ENCODE measurements around the gene UTP4.

The UTP4 gene

DNA sequence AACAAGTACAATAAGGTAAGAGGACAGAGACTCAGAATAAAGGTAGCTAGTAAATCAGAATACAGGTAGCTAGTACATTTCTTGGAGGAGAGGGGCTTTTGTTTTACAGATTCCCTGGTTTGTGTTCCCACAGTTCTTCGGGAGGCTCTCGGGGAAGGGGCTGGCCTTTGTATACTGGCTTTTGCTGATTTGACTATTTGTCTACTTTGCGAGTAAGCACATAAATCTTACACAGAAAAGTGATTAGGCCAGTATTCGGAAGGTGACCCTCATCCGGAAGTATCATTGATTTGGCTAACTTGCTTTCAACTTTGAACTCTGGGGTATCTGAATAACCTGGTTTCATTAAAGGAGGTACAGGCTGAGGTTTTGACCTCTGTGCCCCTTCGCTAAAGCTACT is 33.1 kb downstream of the UTP4 start:
- Histone ChIP-seq H2BK12ac (ENCODE audit: low read length) (no peak overlapping the region), H3K79me1 (ENCODE audit: low read length) (no peaks in the 10 kb centered on the region), H3K4me2 (ENCODE audit: low read length) (no peak overlapping the region), H3K27me3 (ENCODE audit: insufficient read depth, low read length) (no peaks in the 10 kb centered on the region), H3K36me3 (ENCODE audit: control insufficient read depth in 1 of 2, insufficient read depth in 2 of 2, low read length in 2 of 2) (peaks cover 13 to 41% of the 10 kb centered on the region in 2 experiments), H2AFZ (ENCODE audit: insufficient read depth, low read length, poor library complexity) (no peak overlapping the region), H2BK120ac (ENCODE audit: insufficient read depth, low read length, poor library complexity) (no peak overlapping the region), H3K4me1 (ENCODE audit: control insufficient read depth in 1 of 2, insufficient read depth in 2 of 2, low read length in 2 of 2) (no peaks in the 10 kb centered on the region), H2AK5ac (ENCODE audit: low read length) (no peak overlapping the region), H3K14ac (ENCODE audit: low read length) (no peak overlapping the region), H3K9ac (ENCODE audit: low read length) (no peak overlapping the region), H3K4ac (ENCODE audit: low read depth, low read length) (no peak overlapping the region), H3K23ac (ENCODE audit: low read length) (no peak overlapping the region), H3K9me3 (ENCODE audit: insufficient read depth, low read depth, low read length) (no peaks in the 10 kb centered on the region), H4K91ac (ENCODE audit: low read depth, low read length) (no peak overlapping the region), H4K8ac (ENCODE audit: low read depth, low read length) (no peak overlapping the region), H2BK5ac (ENCODE audit: low read depth, low read length, poor library complexity) (no peak overlapping the region), H4K12ac (ENCODE audit: low read depth, low read length) (no peak overlapping the region), H3K4me3 (ENCODE audit: low read depth, low read length) (no peak overlapping the region), H3K79me2 (ENCODE audit: control insufficient read depth, insufficient read depth, low read length, poor library complexity) (no peaks in the 10 kb centered on the region), H3K18ac (ENCODE audit: low read length) (no peak overlapping the region), H3K27ac (ENCODE audit: low read depth, low read length) (no peak overlapping the region)
- no CpG with 5 or more reads among the region's 6 CpGs for WGBS (ENCODE audit: extremely low coverage, insufficient coverage, insufficient read length)
- no peak for DNase-seq

DNA sequence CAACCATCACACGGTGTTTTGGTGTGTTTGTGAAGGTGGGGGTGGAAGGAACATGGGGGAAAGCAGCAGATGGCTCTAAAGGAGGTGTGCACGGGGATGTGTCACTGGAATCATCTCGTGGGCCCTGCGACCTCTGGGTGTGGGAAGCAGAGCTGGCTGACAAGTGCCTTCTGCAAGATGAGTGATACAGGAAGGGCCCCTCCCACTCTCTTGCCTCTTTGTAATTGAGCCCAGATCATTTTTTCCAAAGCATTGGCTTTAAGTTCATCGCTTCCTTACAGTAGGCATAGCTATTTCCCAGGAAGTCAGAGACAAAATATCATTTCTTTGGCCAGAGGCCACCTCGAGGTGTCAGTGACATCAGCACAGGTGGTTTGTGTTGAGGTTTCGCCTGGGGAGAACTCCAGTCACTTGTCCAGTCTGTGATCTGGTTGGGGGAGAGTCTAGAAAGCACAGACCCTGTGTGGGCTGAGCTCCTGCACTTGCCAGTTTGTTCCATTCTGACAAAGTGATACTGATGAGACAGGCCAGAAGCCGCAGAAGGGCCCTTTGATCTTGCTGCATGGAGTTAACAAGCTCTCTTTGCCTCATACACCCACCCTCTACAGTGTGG is 33.9 kb downstream of the UTP4 start:
- H3K9ac ChIP-seq (ENCODE audit: low read length), result peak overlapping the region; percentile 18
- no peak overlapping the region for H2BK120ac ChIP-seq (ENCODE audit: insufficient read depth, low read length, poor library complexity)
- no peak overlapping the region for H3K14ac ChIP-seq (ENCODE audit: low read length)
- H2BK5ac ChIP-seq (ENCODE audit: low read depth, low read length, poor library complexity), result no peak overlapping the region
- no peak overlapping the region for H3K23ac ChIP-seq (ENCODE audit: low read length)
- no peak overlapping the region for H2AK5ac ChIP-seq (ENCODE audit: low read length)
- H3K79me2 ChIP-seq (ENCODE audit: control insufficient read depth, insufficient read depth, low read length, poor library complexity), result no peaks in the 10 kb centered on the region
- no peak overlapping the region for H4K91ac ChIP-seq (ENCODE audit: low read depth, low read length)
- H2BK12ac ChIP-seq (ENCODE audit: low read length), result no peak overlapping the region
- H3K36me3 ChIP-seq (ENCODE audit: control insufficient read depth in 1 of 2, insufficient read depth in 2 of 2, low read length in 2 of 2), result peaks cover 12 to 37% of the 10 kb centered on the region in 2 experiments
- H3K18ac ChIP-seq (ENCODE audit: low read length), result no peak overlapping the region
- no peaks in the 10 kb centered on the region for H3K4me1 ChIP-seq (ENCODE audit: control insufficient read depth in 1 of 2, insufficient read depth in 2 of 2, low read length in 2 of 2)
- no peaks in the 10 kb centered on the region for H3K27me3 ChIP-seq (ENCODE audit: insufficient read depth, low read length)
- no peak overlapping the region for H3K4ac ChIP-seq (ENCODE audit: low read depth, low read length)
- H3K79me1 ChIP-seq (ENCODE audit: low read length), result no peaks in the 10 kb centered on the region
- DNase-seq, result no peak
- H2AFZ ChIP-seq (ENCODE audit: insufficient read depth, low read length, poor library complexity), result no peak overlapping the region
- H3K9me3 ChIP-seq (ENCODE audit: insufficient read depth, low read depth, low read length), result no peaks in the 10 kb centered on the region
- H4K8ac ChIP-seq (ENCODE audit: low read depth, low read length), result no peak overlapping the region
- WGBS (ENCODE audit: extremely low coverage, insufficient coverage, insufficient read length), result no CpG with 5 or more reads among the region's 8 CpGs
- no peak overlapping the region for H3K4me3 ChIP-seq (ENCODE audit: low read depth, low read length)
- H3K27ac ChIP-seq (ENCODE audit: low read depth, low read length), result no peak overlapping the region
- H3K4me2 ChIP-seq (ENCODE audit: low read length), result no peak overlapping the region
- H4K12ac ChIP-seq (ENCODE audit: low read depth, low read length), result no peak overlapping the region

DNA sequence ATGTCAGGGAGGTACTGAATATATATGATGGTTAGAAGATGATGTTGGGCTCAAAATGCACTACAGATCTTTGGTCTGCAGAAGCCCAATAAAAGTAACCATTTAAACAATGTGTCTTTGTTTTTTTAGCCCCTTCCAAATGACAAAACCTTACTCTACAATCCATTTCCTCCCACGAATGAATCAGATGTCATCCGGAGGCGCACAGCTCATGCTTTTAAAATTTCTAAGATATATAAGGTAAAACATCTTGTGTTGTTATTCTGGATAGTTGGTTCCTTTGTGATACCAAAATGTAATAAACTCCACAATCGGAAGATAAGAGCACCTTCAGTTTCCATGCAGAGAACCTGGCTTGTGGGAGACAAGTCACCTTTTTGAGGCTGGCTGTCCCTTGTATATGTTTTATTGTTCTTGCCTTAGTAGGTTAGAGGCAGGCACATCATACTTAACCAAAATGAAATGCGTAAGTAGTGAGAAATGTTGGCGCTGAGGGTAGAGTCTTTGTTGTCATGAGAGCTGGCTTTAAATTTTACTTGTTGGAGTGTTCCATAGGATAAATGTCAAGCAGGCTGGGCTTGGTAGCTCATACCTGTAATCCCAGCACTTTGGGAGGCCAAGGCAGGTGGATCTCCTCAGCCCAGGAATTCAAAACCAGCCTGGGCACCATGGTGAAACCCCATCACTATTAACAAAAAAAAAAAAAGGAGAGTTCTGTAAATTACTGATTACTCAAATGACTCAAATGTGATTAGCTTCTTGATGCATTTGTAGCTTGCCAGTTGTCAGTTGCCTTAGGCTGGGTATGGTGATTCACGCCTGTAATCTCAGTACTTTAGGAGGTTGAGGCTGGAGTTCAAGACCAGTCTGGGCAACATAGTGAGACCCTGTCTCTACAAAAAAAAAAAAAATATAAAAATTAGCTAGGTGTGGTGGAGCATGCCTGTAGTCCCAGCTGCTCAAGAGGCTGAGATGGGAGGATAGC is 34.8 kb downstream of the UTP4 start:
- Histone ChIP-seq H2BK120ac (ENCODE audit: insufficient read depth, low read length, poor library complexity) (no peak overlapping the region), H2BK5ac (ENCODE audit: low read depth, low read length, poor library complexity) (no peak overlapping the region), H3K4me1 (ENCODE audit: control insufficient read depth in 1 of 2, insufficient read depth in 2 of 2, low read length in 2 of 2) (peaks cover under 1 to 4% of the 10 kb centered on the region in 2 experiments), H4K8ac (ENCODE audit: low read depth, low read length) (no peak overlapping the region), H3K9me3 (ENCODE audit: insufficient read depth, low read depth, low read length) (no peaks in the 10 kb centered on the region), H4K12ac (ENCODE audit: low read depth, low read length) (no peak overlapping the region), H3K14ac (ENCODE audit: low read length) (no peak overlapping the region), H3K4ac (ENCODE audit: low read depth, low read length) (no peak overlapping the region), H2AFZ (ENCODE audit: insufficient read depth, low read length, poor library complexity) (no peak overlapping the region), H3K27ac (ENCODE audit: low read depth, low read length) (no peak overlapping the region), H3K4me3 (ENCODE audit: low read depth, low read length) (no peak overlapping the region), H3K18ac (ENCODE audit: low read length) (no peak overlapping the region), H3K4me2 (ENCODE audit: low read length) (no peak overlapping the region), H3K23ac (ENCODE audit: low read length) (no peak overlapping the region), H2AK5ac (ENCODE audit: low read length) (no peak overlapping the region), H3K27me3 (ENCODE audit: insufficient read depth, low read length) (no peaks in the 10 kb centered on the region), H3K36me3 (ENCODE audit: control insufficient read depth in 1 of 2, insufficient read depth in 2 of 2, low read length in 2 of 2) (peaks cover 8 to 29% of the 10 kb centered on the region in 2 experiments), H3K9ac (ENCODE audit: low read length) (no peak overlapping the region), H3K79me1 (ENCODE audit: low read length) (peaks cover 2% of the 10 kb centered on the region), H4K91ac (ENCODE audit: low read depth, low read length) (no peak overlapping the region), H2BK12ac (ENCODE audit: low read length) (no peak overlapping the region), H3K79me2 (ENCODE audit: control insufficient read depth, insufficient read depth, low read length, poor library complexity) (no peaks in the 10 kb centered on the region)
- DNase-seq, result no peak
- no CpG with 5 or more reads among the region's 7 CpGs for WGBS (ENCODE audit: extremely low coverage, insufficient coverage, insufficient read length)

DNA sequence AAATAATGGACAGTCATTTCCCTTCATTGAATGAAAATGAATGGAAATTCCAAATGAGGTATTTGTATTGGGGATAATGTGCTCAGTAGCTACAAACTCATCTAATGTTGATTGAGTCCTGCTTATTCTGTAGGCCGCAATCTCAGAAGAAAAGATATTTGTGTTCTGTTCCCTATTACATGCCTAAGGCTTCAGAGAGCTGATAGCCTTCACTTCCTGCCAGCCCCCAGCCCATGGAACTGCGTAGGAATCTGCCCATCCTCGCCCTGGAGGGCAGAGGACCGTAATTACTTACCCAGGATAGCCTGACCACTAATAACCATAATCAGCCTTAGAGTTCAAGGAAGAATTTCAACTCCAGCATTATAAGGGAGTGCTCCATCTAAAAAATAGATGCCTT is 36.6 kb downstream of the UTP4 start:
- Histone ChIP-seq H3K23ac (ENCODE audit: low read length) (no peak overlapping the region), H3K9ac (ENCODE audit: low read length) (no peak overlapping the region), H2BK120ac (ENCODE audit: insufficient read depth, low read length, poor library complexity) (no peak overlapping the region), H2AK5ac (ENCODE audit: low read length) (no peak overlapping the region), H4K91ac (ENCODE audit: low read depth, low read length) (no peak overlapping the region), H3K9me3 (ENCODE audit: insufficient read depth, low read depth, low read length) (no peaks in the 10 kb centered on the region), H3K79me2 (ENCODE audit: control insufficient read depth, insufficient read depth, low read length, poor library complexity) (no peaks in the 10 kb centered on the region), H3K4me2 (ENCODE audit: low read length) (no peak overlapping the region), H3K4me1 (ENCODE audit: control insufficient read depth in 1 of 2, insufficient read depth in 2 of 2, low read length in 2 of 2) (peaks cover 5 to 10% of the 10 kb centered on the region in 2 experiments), H2BK12ac (ENCODE audit: low read length) (no peak overlapping the region), H3K4me3 (ENCODE audit: low read depth, low read length) (no peak overlapping the region), H4K8ac (ENCODE audit: low read depth, low read length) (no peak overlapping the region), H3K27me3 (ENCODE audit: insufficient read depth, low read length) (no peaks in the 10 kb centered on the region), H3K79me1 (ENCODE audit: low read length) (peaks cover 3% of the 10 kb centered on the region), H2AFZ (ENCODE audit: insufficient read depth, low read length, poor library complexity) (no peak overlapping the region), H3K4ac (ENCODE audit: low read depth, low read length) (no peak overlapping the region), H4K12ac (ENCODE audit: low read depth, low read length) (no peak overlapping the region), H3K18ac (ENCODE audit: low read length) (no peak overlapping the region), H3K36me3 (ENCODE audit: control insufficient read depth in 1 of 2, insufficient read depth in 2 of 2, low read length in 2 of 2) (peaks cover 7 to 23% of the 10 kb centered on the region in 2 experiments), H3K27ac (ENCODE audit: low read depth, low read length) (no peak overlapping the region), H2BK5ac (ENCODE audit: low read depth, low read length, poor library complexity) (no peak overlapping the region), H3K14ac (ENCODE audit: low read length) (no peak overlapping the region)
- no peak for DNase-seq
- no CpG with 5 or more reads among the region's 4 CpGs for WGBS (ENCODE audit: extremely low coverage, insufficient coverage, insufficient read length)
